ENCODE measurements around the gene GRB10.

GRCh38 chr7:50818324-50818723, 35.6 kb upstream of the GRB10 start:
- no peak for TF ChIP-seq POLR2A (IDR thresholded peaks at IDR 0.05)
- no peak for TF ChIP-seq POLR2AphosphoS5 (IDR thresholded peaks at IDR 0.05)
- TF ChIP-seq CTCF (IDR thresholded peaks at IDR 0.05), result no peak
- no peak for TF ChIP-seq EP300 (IDR thresholded peaks at IDR 0.05; ENCODE audit: low read depth)
